GM23248 (cell line): ENCODE measurements around the gene TMEM115. TPM values are rescaled to one million over a fixed set of nuclear protein-coding genes. Genes with fewer than 3 reads are reported as not detected.

Experiments
- DNase-seq: peaks from one replicate; pipeline ENCODE4 v3.0.0-alpha.2; 2015
- H2AFZ ChIP-seq: fragments of 200-600 bp; sonication (generic); 2 replicates; pipeline ENCODE4 v1.6.1; 2016; ENCODE audit warnings: antibody characterized with exemption
- H3F3A ChIP-seq: fragments of 200-600 bp; sonication (generic); 2 replicates; pipeline ENCODE4 v1.6.1; 2016; ENCODE audit warnings: mild to moderate bottlenecking, antibody characterized with exemption, mixed run types; ENCODE audit not compliant: insufficient read depth
- H3K27ac ChIP-seq: fragments of 200-600 bp; sonication (generic); 2 replicates; pipeline ENCODE4 v1.5.1; 2016; ENCODE audit warnings: mild to moderate bottlenecking
- H3K27me3 ChIP-seq: fragments of 200-600 bp; sonication (generic); replicated peaks from 2 replicates; pipeline ENCODE4 v1.6.1; 2016; ENCODE audit warnings: mild to moderate bottlenecking; ENCODE audit not compliant: insufficient read depth
- H3K36me3 ChIP-seq: fragments of 200-600 bp; sonication (generic); 2 replicates; pipeline ENCODE4 v1.6.1; 2016; ENCODE audit warnings: low read depth, mild to moderate bottlenecking
- H3K4me1 ChIP-seq: fragments of 200-600 bp; sonication (generic); 2 replicates; pipeline ENCODE4 v1.6.1; 2016; ENCODE audit warnings: mild to moderate bottlenecking; ENCODE audit not compliant: insufficient read depth
- H3K4me2 ChIP-seq: fragments of 200-600 bp; sonication (generic); one replicate; pipeline ENCODE4 v1.6.1; 2016; ENCODE audit warnings: mild to moderate bottlenecking; ENCODE audit not compliant: unreplicated experiment
- H3K4me3 ChIP-seq: fragments of 200-600 bp; sonication (generic); 2 replicates; pipeline ENCODE4 v1.5.1; 2016; ENCODE audit warnings: mild to moderate bottlenecking
- H3K79me2 ChIP-seq: fragments of 200-600 bp; sonication (generic); 2 replicates; pipeline ENCODE4 v1.6.1; 2016; ENCODE audit warnings: mild to moderate bottlenecking; ENCODE audit not compliant: insufficient read depth
- H3K9ac ChIP-seq: fragments of 200-600 bp; sonication (generic); 2 replicates; pipeline ENCODE4 v1.6.1; 2016; ENCODE audit warnings: mild to moderate bottlenecking
- H3K9me2 ChIP-seq: fragments of 200-600 bp; sonication (generic); 2 replicates; pipeline ENCODE4 v1.6.1; 2016; ENCODE audit warnings: mixed run types, mild to moderate bottlenecking, moderate library complexity; ENCODE audit not compliant: insufficient read depth
- H3K9me3 ChIP-seq: fragments of 200-600 bp; sonication (generic); one replicate; pipeline ENCODE4 v1.6.1; 2017; ENCODE audit warnings: low read depth
- H4K20me1 ChIP-seq: fragments of 200-600 bp; sonication (generic); 2 replicates; pipeline ENCODE4 v1.6.0; 2016; ENCODE audit not compliant: insufficient read depth
- EZH2 ChIP-seq: fragments of 200-600 bp; sonication (generic); IDR thresholded peaks from 2 replicates; pipeline ENCODE4 v1.6.1; 2018; ENCODE audit warnings: antibody characterized with exemption, mild to moderate bottlenecking; ENCODE audit not compliant: insufficient read depth, poor library complexity, severe bottlenecking
- EZH2phosphoT487 ChIP-seq: fragments of 200-600 bp; sonication (generic); IDR thresholded peaks from 2 replicates; pipeline ENCODE4 v1.6.1; 2018; ENCODE audit warnings: antibody characterized with exemption, moderate library complexity, mild to moderate bottlenecking, low read depth; ENCODE audit not compliant: insufficient read depth
- WGBS, 2 experiments: methylation state at CpG; one replicate each; pipeline ENCODE4 v1.1.6; 2015 to 2017; ENCODE audit warnings: low lambda C conversion rate in 2 of 2, low coverage in 1 of 2; ENCODE audit errors: missing lambda C conversion rate in 2 of 2; 5-methylcytosine and 5-hydroxymethylcytosine counted together
- in situ Hi-C: fragments of 300-500 bp; cut with MboI; formaldehyde crosslinking; loops from 2 replicates; pipeline ENCODE4 v1.15.0; 2020
- polyA plus RNA-seq: library from polyadenylated mRNA; unstranded; fragments of >200 nt; fragmentation: Nextera tagmentation; extraction: Ambion mirVana; gene quantifications from 2 replicates; pipeline ENCODE4 v1.2.1, GENCODE V29; 2016
- total RNA-seq: library from RNA; depleted of rRNA; stranded (reverse); fragments of >200 nt; shearing (Covaris generic); gene quantifications from 2 replicates; pipeline ENCODE4 v1.2.3, GENCODE V29; 2014

TMEM115 gene
- total and polyA plus RNA-seq, 2 experiments from 2014 or later = 73.1 to 95.4 TPM

DNA sequence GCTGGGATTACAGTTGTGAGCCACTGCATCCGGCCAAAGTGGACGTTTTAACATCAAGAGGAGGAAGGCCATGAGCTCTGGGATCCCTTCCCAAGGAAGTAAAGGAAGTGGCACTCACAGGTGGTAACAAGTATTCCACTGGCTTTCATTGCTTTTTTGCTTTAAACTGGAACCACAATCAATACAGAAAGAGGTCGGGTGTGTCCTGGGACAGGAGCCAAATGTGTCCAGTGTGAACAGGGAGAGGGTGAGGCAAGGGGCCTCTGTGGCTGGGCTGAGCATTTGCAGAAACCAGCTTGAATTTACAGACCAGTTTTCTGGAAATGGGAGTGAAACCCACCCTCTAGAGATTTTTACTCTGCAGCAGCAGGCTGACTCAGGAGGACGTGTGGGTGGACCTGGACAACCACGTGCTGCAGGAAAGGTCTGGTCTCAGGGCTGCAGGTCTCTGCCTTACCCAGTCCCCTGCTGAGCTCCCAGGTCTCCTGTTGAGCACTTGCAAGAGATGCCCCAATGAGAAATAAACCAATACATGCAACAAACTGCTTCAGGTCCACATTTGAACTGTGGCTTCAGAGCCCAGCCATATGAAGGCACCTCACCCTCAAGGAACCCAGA, 42.8 kb upstream of the TMEM115 start:
- no peak overlapping the region for H3K4me2 ChIP-seq
- no peaks in the 10 kb centered on the region for H3K9me3 ChIP-seq
- no peaks in the 10 kb centered on the region for H3K4me1 ChIP-seq
- no peak for DNase-seq
- H3K27me3 ChIP-seq = peaks cover 10% of the 10 kb centered on the region
- H4K20me1 ChIP-seq = no peaks in the 10 kb centered on the region
- H3K27ac ChIP-seq = no peak overlapping the region
- no peak overlapping the region for H3K4me3 ChIP-seq
- no peaks in the 10 kb centered on the region for H3K9me2 ChIP-seq
- no peaks in the 10 kb centered on the region for H3K79me2 ChIP-seq
- no peaks in the 10 kb centered on the region for H3K36me3 ChIP-seq
- H2AFZ ChIP-seq = no peak overlapping the region
- WGBS, 2 experiments = 17 to 19% methylated on average over 5 of the region's 5 CpGs
- no peak for TF ChIP-seq EZH2phosphoT487
- no peak for TF ChIP-seq EZH2
- in situ Hi-C loops = no loop called here
- no peaks in the 10 kb centered on the region for H3F3A ChIP-seq
- no peak overlapping the region for H3K9ac ChIP-seq

GRCh38 chr3:50396502-50396901, 37.2 kb upstream of the TMEM115 start:
- Histone ChIP-seq H3K79me2 (no peaks in the 10 kb centered on the region), H3K9me2 (no peaks in the 10 kb centered on the region), H3K9ac (no peak overlapping the region), H3K4me3 (no peak overlapping the region), H4K20me1 (no peaks in the 10 kb centered on the region), H3K9me3 (no peaks in the 10 kb centered on the region), H3K27me3 (peaks cover 10% of the 10 kb centered on the region), H3K27ac (no peak overlapping the region), H2AFZ (no peak overlapping the region), H3K4me1 (no peaks in the 10 kb centered on the region), H3F3A (no peaks in the 10 kb centered on the region), H3K36me3 (no peaks in the 10 kb centered on the region), H3K4me2 (no peak overlapping the region)
- no peak for DNase-seq
- in situ Hi-C loops = no loop called here
- WGBS, 2 experiments = 75 to 76% methylated on average over 10 of the region's 10 CpGs
- TF ChIP-seq EZH2phosphoT487 = no peak
- TF ChIP-seq EZH2 = no peak

GRCh38 chr3:50395070-50395860, 35.9 kb upstream of the TMEM115 start:
- Histone ChIP-seq H3K9me3 (no peaks in the 10 kb centered on the region), H3K9ac (no peak overlapping the region), H3F3A (no peaks in the 10 kb centered on the region), H3K27ac (no peak overlapping the region), H3K27me3 (peaks cover 7% of the 10 kb centered on the region; the same call in 1 of the 2 replicates), H3K4me3 (no peak overlapping the region), H3K4me1 (no peaks in the 10 kb centered on the region), H3K9me2 (no peaks in the 10 kb centered on the region), H2AFZ (no peak overlapping the region), H3K79me2 (no peaks in the 10 kb centered on the region), H3K36me3 (no peaks in the 10 kb centered on the region), H3K4me2 (no peak overlapping the region), H4K20me1 (no peaks in the 10 kb centered on the region)
- DNase-seq = no peak
- in situ Hi-C loops = no loop called here
- TF ChIP-seq EZH2phosphoT487 = no peak
- no peak for TF ChIP-seq EZH2
- 62 to 71% methylated on average over 9 to 10 of the region's 10 CpGs for WGBS, 2 experiments

DNA sequence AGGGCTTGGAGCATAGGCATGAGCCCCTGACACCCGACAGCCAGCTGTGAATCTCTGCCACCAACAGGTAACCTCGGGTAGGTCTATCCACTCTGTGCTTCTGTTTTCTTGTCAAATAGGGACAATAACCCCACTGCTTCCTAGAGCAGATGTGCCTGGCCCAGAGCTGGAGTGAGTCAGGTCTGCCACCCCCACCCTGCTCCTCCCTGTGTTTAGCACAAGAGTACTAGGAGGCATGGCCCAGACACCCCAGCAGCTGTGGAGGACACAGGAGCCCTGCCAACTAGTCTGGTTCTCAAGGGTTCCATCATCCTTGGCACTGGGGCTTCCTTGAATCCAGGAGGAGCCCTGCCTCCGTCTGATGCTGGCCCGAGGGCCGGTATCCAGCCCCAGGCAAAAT, 33.7 kb upstream of the TMEM115 start:
- H4K20me1 ChIP-seq = no peaks in the 10 kb centered on the region
- H3K9me3 ChIP-seq = no peaks in the 10 kb centered on the region
- no peak overlapping the region for H3K4me3 ChIP-seq
- no peak overlapping the region for H3K27ac ChIP-seq
- H3K79me2 ChIP-seq = no peaks in the 10 kb centered on the region
- peaks cover 11% of the 10 kb centered on the region; the same call in 1 of the 2 replicates for H3K27me3 ChIP-seq
- DNase-seq = peak; percentile 13
- no peaks in the 10 kb centered on the region for H3K4me1 ChIP-seq
- no peaks in the 10 kb centered on the region for H3F3A ChIP-seq
- H3K9ac ChIP-seq = no peak overlapping the region
- no peaks in the 10 kb centered on the region for H3K36me3 ChIP-seq
- no peak overlapping the region for H3K4me2 ChIP-seq
- H3K9me2 ChIP-seq = no peaks in the 10 kb centered on the region
- in situ Hi-C loops = no loop called here
- H2AFZ ChIP-seq = no peak overlapping the region
- no peak for TF ChIP-seq EZH2phosphoT487
- TF ChIP-seq EZH2 = no peak
- 21 to 25% methylated on average over 5 of the region's 5 CpGs for WGBS, 2 experiments
